Measurements from ENCODE around the gene TBC1D17. TPM values are rescaled to one million over a fixed set of nuclear protein-coding genes. Genes with fewer than 3 reads are reported as not detected.
A peak's percentile ranks its signal among the peaks of the same experiment; 100 is the strongest.

Gene TBC1D17
- total and polyA plus RNA-seq, 10 of the 15 experiments (the other 5 are each of a cell fraction or from before 2014, with no cell fraction given) = 0.42 to 20.4 (median 11.2) TPM

DNA sequence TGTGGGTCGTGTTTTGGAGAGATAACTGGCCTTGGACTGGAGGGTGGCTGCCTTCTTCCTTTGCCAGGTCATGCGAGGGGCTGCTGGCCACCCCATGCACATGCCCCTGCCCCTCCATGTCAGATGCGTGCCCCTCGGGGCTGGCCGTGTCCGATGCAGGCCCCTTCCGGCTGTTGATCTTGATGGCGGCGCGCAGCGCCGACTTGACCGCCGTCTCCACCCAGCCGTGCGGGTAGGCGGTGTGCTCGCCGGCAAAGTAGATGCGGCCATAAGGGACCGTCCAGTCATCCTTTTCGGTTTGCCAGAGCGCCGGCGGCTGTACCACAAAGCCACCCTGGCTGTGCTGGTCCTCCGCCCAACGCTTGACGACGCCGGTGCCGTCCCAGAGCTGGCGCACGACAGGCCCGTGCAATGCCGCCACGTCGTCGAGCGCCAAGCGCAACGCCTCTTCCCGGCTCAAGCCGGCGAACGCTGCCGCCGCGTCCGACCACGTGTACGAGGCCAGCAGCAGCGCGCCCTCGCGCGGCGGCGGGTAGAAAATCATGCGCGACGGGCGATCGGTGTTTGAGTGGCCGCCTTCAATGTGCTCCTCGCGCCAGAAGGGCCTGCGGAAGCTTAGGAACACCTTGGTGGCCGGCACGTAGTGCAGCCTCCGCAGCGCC lies 12.3 kb downstream of the TBC1D17 start (continued):
- TF ChIP-seq SMC3 (IDR thresholded peaks at IDR 0.05; ENCODE audit: borderline replicate concordance, low read length) (peak; percentile 38; the same call in 1 of the 2 replicates), NFYA (IDR thresholded peaks at IDR 0.05; ENCODE audit: borderline replicate concordance, low read depth, low read length) (no peak), IKZF1 (conservative IDR thresholded peaks at IDR 0.05) (peak; percentile 76; the same call in 1 of the 2 replicates), LARP7 (IDR thresholded peaks at IDR 0.05) (peak; percentile 91), MYC (IDR thresholded peaks at IDR 0.05; ENCODE audit: insufficient read depth, insufficient read length, insufficient replicate concordance, low read length, severe bottlenecking) (peak; percentile 91), HCFC1 (IDR thresholded peaks at IDR 0.05; ENCODE audit: low read length) (no peak), RB1 (IDR thresholded peaks at IDR 0.05; ENCODE audit: borderline replicate concordance) (peak; percentile 83; the same call in 1 of the 2 replicates), ZNF207 (IDR thresholded peaks at IDR 0.05; ENCODE audit: borderline replicate concordance) (peak; percentile 65; the same call in 1 of the 2 replicates), SRF (IDR thresholded peaks at IDR 0.05; ENCODE audit: low read depth in 2 of 2, low read length in 2 of 2) (0 out of 4 replicates have a peak, but pooled peaks of 1 of the 2 experiments have one; percentile 4), RCOR1 (conservative IDR thresholded peaks at IDR 0.05; ENCODE audit: low read depth, low read length) (no peak), SMARCA5 (IDR thresholded peaks at IDR 0.05) (peak; percentile 69; the same call in 1 of the 2 replicates)
- TF ChIP-seq, protein P1, sequence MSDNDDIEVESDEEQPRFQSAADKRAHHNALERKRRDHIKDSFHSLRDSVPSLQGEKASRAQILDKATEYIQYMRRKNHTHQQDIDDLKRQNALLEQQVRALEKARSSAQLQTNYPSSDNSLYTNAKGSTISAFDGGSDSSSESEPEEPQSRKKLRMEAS (IDR thresholded peaks at IDR 0.05; ENCODE audit: low read depth, low read length) = peak; percentile 98
- TF ChIP-seq, protein P2, sequence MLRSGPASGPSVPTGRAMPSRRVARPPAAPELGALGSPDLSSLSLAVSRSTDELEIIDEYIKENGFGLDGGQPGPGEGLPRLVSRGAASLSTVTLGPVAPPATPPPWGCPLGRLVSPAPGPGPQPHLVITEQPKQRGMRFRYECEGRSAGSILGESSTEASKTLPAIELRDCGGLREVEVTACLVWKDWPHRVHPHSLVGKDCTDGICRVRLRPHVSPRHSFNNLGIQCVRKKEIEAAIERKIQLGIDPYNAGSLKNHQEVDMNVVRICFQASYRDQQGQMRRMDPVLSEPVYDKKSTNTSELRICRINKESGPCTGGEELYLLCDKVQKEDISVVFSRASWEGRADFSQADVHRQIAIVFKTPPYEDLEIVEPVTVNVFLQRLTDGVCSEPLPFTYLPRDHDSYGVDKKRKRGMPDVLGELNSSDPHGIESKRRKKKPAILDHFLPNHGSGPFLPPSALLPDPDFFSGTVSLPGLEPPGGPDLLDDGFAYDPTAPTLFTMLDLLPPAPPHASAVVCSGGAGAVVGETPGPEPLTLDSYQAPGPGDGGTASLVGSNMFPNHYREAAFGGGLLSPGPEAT (IDR thresholded peaks at IDR 0.05; ENCODE audit: low read depth) = no peak
- TF ChIP-seq, protein P3, sequence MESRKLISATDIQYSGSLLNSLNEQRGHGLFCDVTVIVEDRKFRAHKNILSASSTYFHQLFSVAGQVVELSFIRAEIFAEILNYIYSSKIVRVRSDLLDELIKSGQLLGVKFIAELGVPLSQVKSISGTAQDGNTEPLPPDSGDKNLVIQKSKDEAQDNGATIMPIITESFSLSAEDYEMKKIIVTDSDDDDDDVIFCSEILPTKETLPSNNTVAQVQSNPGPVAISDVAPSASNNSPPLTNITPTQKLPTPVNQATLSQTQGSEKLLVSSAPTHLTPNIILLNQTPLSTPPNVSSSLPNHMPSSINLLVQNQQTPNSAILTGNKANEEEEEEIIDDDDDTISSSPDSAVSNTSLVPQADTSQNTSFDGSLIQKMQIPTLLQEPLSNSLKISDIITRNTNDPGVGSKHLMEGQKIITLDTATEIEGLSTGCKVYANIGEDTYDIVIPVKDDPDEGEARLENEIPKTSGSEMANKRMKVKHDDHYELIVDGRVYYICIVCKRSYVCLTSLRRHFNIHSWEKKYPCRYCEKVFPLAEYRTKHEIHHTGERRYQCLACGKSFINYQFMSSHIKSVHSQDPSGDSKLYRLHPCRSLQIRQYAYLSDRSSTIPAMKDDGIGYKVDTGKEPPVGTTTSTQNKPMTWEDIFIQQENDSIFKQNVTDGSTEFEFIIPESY (IDR thresholded peaks at IDR 0.05) = peak; percentile 89
- TF ChIP-seq, protein P4, sequence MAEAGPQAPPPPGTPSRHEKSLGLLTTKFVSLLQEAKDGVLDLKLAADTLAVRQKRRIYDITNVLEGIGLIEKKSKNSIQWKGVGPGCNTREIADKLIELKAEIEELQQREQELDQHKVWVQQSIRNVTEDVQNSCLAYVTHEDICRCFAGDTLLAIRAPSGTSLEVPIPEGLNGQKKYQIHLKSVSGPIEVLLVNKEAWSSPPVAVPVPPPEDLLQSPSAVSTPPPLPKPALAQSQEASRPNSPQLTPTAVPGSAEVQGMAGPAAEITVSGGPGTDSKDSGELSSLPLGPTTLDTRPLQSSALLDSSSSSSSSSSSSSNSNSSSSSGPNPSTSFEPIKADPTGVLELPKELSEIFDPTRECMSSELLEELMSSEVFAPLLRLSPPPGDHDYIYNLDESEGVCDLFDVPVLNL (IDR thresholded peaks at IDR 0.05; ENCODE audit: low read depth, low read length) = 0 out of 2 replicates have a peak, but pooled peaks have one; percentile 49
- TF ChIP-seq, protein P5, sequence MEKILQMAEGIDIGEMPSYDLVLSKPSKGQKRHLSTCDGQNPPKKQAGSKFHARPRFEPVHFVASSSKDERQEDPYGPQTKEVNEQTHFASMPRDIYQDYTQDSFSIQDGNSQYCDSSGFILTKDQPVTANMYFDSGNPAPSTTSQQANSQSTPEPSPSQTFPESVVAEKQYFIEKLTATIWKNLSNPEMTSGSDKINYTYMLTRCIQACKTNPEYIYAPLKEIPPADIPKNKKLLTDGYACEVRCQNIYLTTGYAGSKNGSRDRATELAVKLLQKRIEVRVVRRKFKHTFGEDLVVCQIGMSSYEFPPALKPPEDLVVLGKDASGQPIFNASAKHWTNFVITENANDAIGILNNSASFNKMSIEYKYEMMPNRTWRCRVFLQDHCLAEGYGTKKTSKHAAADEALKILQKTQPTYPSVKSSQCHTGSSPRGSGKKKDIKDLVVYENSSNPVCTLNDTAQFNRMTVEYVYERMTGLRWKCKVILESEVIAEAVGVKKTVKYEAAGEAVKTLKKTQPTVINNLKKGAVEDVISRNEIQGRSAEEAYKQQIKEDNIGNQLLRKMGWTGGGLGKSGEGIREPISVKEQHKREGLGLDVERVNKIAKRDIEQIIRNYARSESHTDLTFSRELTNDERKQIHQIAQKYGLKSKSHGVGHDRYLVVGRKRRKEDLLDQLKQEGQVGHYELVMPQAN (conservative IDR thresholded peaks at IDR 0.05) = peak; percentile 74
- TF ChIP-seq, protein P6, sequence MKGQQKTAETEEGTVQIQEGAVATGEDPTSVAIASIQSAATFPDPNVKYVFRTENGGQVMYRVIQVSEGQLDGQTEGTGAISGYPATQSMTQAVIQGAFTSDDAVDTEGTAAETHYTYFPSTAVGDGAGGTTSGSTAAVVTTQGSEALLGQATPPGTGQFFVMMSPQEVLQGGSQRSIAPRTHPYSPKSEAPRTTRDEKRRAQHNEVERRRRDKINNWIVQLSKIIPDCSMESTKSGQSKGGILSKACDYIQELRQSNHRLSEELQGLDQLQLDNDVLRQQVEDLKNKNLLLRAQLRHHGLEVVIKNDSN (IDR thresholded peaks at IDR 0.05; ENCODE audit: borderline replicate concordance, extremely low read length, insufficient read depth, low read depth, low read length) = peak; percentile 51
- TF ChIP-seq, protein P7, sequence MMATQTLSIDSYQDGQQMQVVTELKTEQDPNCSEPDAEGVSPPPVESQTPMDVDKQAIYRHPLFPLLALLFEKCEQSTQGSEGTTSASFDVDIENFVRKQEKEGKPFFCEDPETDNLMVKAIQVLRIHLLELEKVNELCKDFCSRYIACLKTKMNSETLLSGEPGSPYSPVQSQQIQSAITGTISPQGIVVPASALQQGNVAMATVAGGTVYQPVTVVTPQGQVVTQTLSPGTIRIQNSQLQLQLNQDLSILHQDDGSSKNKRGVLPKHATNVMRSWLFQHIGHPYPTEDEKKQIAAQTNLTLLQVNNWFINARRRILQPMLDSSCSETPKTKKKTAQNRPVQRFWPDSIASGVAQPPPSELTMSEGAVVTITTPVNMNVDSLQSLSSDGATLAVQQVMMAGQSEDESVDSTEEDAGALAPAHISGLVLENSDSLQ (IDR thresholded peaks at IDR 0.05) = peak; percentile 20; the same call in 1 of the 2 replicates
